HT-29 (cell line): Measurements from ENCODE around the gene CD209. TPM values are rescaled to one million over a fixed set of nuclear protein-coding genes. Genes with fewer than 3 reads are reported as not detected.

ENCODE experiments used
- total RNA-seq: library from RNA; depleted of rRNA; stranded (reverse); fragments of >200 nt; shearing (Covaris generic); gene quantifications from 2 replicates; pipeline ENCODE4 v1.2.3, GENCODE V29; 2014; rRNA removed

Gene CD209
- total RNA-seq, 1 experiment from 2014 or later = not detected

Other genes with a start within 250 kb of the CD209 start
- 4.2 and 5.6 TPM in 2 replicates for gene ZNF358, start 231.4 kb downstream of the CD209 start, total RNA-seq
- gene MCOLN1, start 224.9 kb downstream of the CD209 start, total RNA-seq = 7.1 and 7.5 TPM in 2 replicates
- gene PNPLA6, start 211.8 kb downstream of the CD209 start, total RNA-seq = 61.3 and 74.3 TPM in 2 replicates
- gene CAMSAP3, start 151.7 kb downstream of the CD209 start, total RNA-seq = 29.8 and 37.0 TPM in 2 replicates
- gene XAB2, start 118.0 kb downstream of the CD209 start, total RNA-seq = 48.4 and 51.9 TPM in 2 replicates
- 26.6 and 27.7 TPM in 2 replicates for gene PET100, start 117.7 kb downstream of the CD209 start, total RNA-seq
- not detected in 2 replicates for gene PCP2, start 113.8 kb downstream of the CD209 start, total RNA-seq
- 66.4 and 73.3 TPM in 2 replicates for gene STXBP2, start 110.4 kb downstream of the CD209 start, total RNA-seq
- not detected in 2 replicates for gene RETN, start 78.5 kb downstream of the CD209 start, total RNA-seq
- not detected in 2 replicates for gene MCEMP1, start 70.4 kb downstream of the CD209 start, total RNA-seq
- 112 and 113 TPM in 2 replicates for gene TRAPPC5, start 66.7 kb downstream of the CD209 start, total RNA-seq
- gene FCER2, start 45.4 kb downstream of the CD209 start, total RNA-seq = not detected in 2 replicates
- not detected in 2 replicates for gene CLEC4G, start 15.4 kb downstream of the CD209 start, total RNA-seq
- not detected in 2 replicates for gene CLEC4M, start 15.7 kb upstream of the CD209 start, total RNA-seq
- gene EVI5L, start 82.7 kb upstream of the CD209 start, total RNA-seq = 4.0 and 4.4 TPM in 2 replicates
- 0.31 and 1.6 TPM in 2 replicates for gene PRR36, start 126.9 kb upstream of the CD209 start, total RNA-seq
- gene LRRC8E, start 141.0 kb upstream of the CD209 start, total RNA-seq = 16.6 and 19.8 TPM in 2 replicates
- 28.8 and 30.8 TPM in 2 replicates for gene MAP2K7, start 156.3 kb upstream of the CD209 start, total RNA-seq
- not detected in 2 replicates for gene TGFBR3L, start 167.3 kb upstream of the CD209 start, total RNA-seq
- gene SNAPC2, start 172.8 kb upstream of the CD209 start, total RNA-seq = 17.1 and 18.0 TPM in 2 replicates
- 8.6 and 11.8 TPM in 2 replicates for gene CTXN1, start 178.6 kb upstream of the CD209 start, total RNA-seq
- 55.5 and 71.6 TPM in 2 replicates for gene TIMM44, start 196.1 kb upstream of the CD209 start, total RNA-seq